ENCODE results near the gene TBC1D4. TPM values are rescaled to one million over a fixed set of nuclear protein-coding genes. Genes with fewer than 3 reads are reported as not detected.

TBC1D4 gene
- total and polyA plus RNA-seq, 9 of the 15 experiments (the other 6 are each of a cell fraction or from before 2014, with no cell fraction given) = 2.8 to 12.3 (median 7.0) TPM

GRCh38 chr13:75470676-75471075 is 11.3 kb downstream of the TBC1D4 start:
- no peaks in the 10 kb centered on the region for H3K27me3 ChIP-seq (ENCODE audit: control insufficient read depth in 2 of 2, insufficient read depth in 2 of 2, low read length in 2 of 2)
- DNase-seq (ENCODE audit: extremely low read depth in 1 of 4, low spot score in 3 of 4) (no peak), FAIRE-seq (no peak), ATAC-seq (no peak)
- H3K9ac ChIP-seq (ENCODE audit: insufficient read depth in 1 of 2, low read depth in 2 of 2, low read length in 2 of 2) = no peak overlapping the region
- peaks cover 20% of the 10 kb centered on the region for H3K79me2 ChIP-seq (ENCODE audit: control insufficient read depth, insufficient read depth, low read length)
- H3K36me3 ChIP-seq (ENCODE audit: control insufficient read depth, insufficient read depth, low read length) = no peaks in the 10 kb centered on the region
- ChIA-PET CTCF (ENCODE audit: low intra/inter-chr PET ratio) (no interaction called here), POLR2A (no interaction called here)
- H3K4me2 ChIP-seq (ENCODE audit: insufficient read depth, low read length) = no peak overlapping the region
- H3K9me3 ChIP-seq (replicated peaks; ENCODE audit: control insufficient read depth, insufficient read depth, low read depth, low read length) = no peaks in the 10 kb centered on the region
- no peak overlapping the region for H2AFZ ChIP-seq (ENCODE audit: low read depth, low read length)
- no peaks in the 10 kb centered on the region for H4K20me1 ChIP-seq (replicated peaks; ENCODE audit: control insufficient read depth, insufficient read depth, low read length)
- in situ Hi-C loops (cut with MboI) (no loop called here), intact Hi-C loops (cut with micrococcal nuclease) (no loop called here)
- no peak overlapping the region for H3K27ac ChIP-seq (ENCODE audit: extremely low read depth, low read depth, low read length)
- 69% methylated on average over 3 of the region's 4 CpGs for WGBS (ENCODE audit: insufficient coverage, low coverage, missing lambda C conversion rate)
- BruUV-seq (replicated peaks) = no TSS peak
- no peak for TF ChIP-seq DIDO1 (tag; IDR thresholded peaks at IDR 0.05; ENCODE audit: low read depth)
- H3K9me1 ChIP-seq (ENCODE audit: control insufficient read depth, insufficient read depth, low read length) = no peaks in the 10 kb centered on the region
- H3K4me1 ChIP-seq (replicated peaks in 1 of 2; ENCODE audit: control insufficient read depth in 2 of 2, insufficient read depth in 2 of 2, low read length in 2 of 2) = no peaks in the 10 kb centered on the region; a peak in 2 of 5 replicates
- no peak overlapping the region for H3K4me3 ChIP-seq

GRCh38 chr13:75469047-75469446 is 12.9 kb downstream of the TBC1D4 start:
- no TSS peak for BruUV-seq (replicated peaks)
- ChIA-PET CTCF (ENCODE audit: low intra/inter-chr PET ratio) (no interaction called here), POLR2A (interaction anchor here (0.7 to 0.8 kb wide), 2 partner anchors 81 to 421 kb away, joined by 3 read pairs; no protein-coding TSS in a partner anchor)
- peak; percentile 96 for ATAC-seq
- in situ Hi-C loops (cut with MboI) = no loop called here
- Histone ChIP-seq H3K9ac (ENCODE audit: insufficient read depth in 1 of 2, low read depth in 2 of 2, low read length in 2 of 2) (no peak overlapping the region; a peak in 1 of 4 replicates), H3K4me1 (replicated peaks in 1 of 2; ENCODE audit: control insufficient read depth in 2 of 2, insufficient read depth in 2 of 2, low read length in 2 of 2) (no peaks in the 10 kb centered on the region; a peak in 1 of 5 replicates), H3K4me2 (ENCODE audit: insufficient read depth, low read length) (peak overlapping the region; percentile 52), H3K27ac (ENCODE audit: extremely low read depth, low read depth, low read length) (no peak overlapping the region), H3K36me3 (ENCODE audit: control insufficient read depth, insufficient read depth, low read length) (no peaks in the 10 kb centered on the region), H3K9me3 (replicated peaks; ENCODE audit: control insufficient read depth, insufficient read depth, low read depth, low read length) (no peaks in the 10 kb centered on the region), H3K27me3 (ENCODE audit: control insufficient read depth in 2 of 2, insufficient read depth in 2 of 2, low read length in 2 of 2) (no peaks in the 10 kb centered on the region), H2AFZ (ENCODE audit: low read depth, low read length) (peak overlapping the region; percentile 19; the same call in 1 of the 2 replicates), H3K4me3 (no peak overlapping the region), H3K9me1 (ENCODE audit: control insufficient read depth, insufficient read depth, low read length) (no peaks in the 10 kb centered on the region), H4K20me1 (replicated peaks; ENCODE audit: control insufficient read depth, insufficient read depth, low read length) (no peaks in the 10 kb centered on the region), H3K79me2 (ENCODE audit: control insufficient read depth, insufficient read depth, low read length) (peaks cover 20% of the 10 kb centered on the region)
- intact Hi-C loops (cut with micrococcal nuclease) = no loop called here
- peak; percentile 9 to 62 (median 27) for DNase-seq (ENCODE audit: extremely low read depth in 1 of 4, low spot score in 3 of 4)
- TF ChIP-seq TFE3 (CRISPR knock-in tag; IDR thresholded peaks at IDR 0.05) = peak; percentile 44
- 0 out of 2 replicates have a peak, but pooled peaks have one; percentile 45 for TF ChIP-seq TOE1 (IDR thresholded peaks at IDR 0.05; ENCODE audit: borderline replicate concordance)
- TF ChIP-seq TOE1 (CRISPR knock-in tag; IDR thresholded peaks at IDR 0.05; ENCODE audit: borderline replicate concordance, low read depth) = no peak
- no peak for TF ChIP-seq ZNF3 (CRISPR knock-in tag; IDR thresholded peaks at IDR 0.05)
- peak; percentile 72 for FAIRE-seq
- WGBS (ENCODE audit: insufficient coverage, low coverage, missing lambda C conversion rate) = 3% methylated on average over 7 of the region's 7 CpGs

Data from K562 (cell line).